ENCODE results near the gene CAMK2G.

- no peak for TF ChIP-seq CTCF (IDR thresholded peaks at IDR 0.05; ENCODE audit: borderline replicate concordance, extremely low read depth, low read length, poor library complexity, severe bottlenecking)
- TF ChIP-seq EZH2 (IDR thresholded peaks at IDR 0.05; ENCODE audit: borderline replicate concordance, low read depth, low read length, severe bottlenecking) = no peak
Observed at GRCh38 chr10:73782749-73783085, 91.6 kb downstream of the CAMK2G start.
